Ramos (cell line): Measurements from ENCODE around the gene CEND1.

Experiments
- in situ Hi-C: fragments of 300-500 bp; cut with MboI; formaldehyde crosslinking; loops from one replicate; pipeline ENCODE4 v1.14.3; 2022; ENCODE audit warnings: low sequenced_read_pairs; ENCODE audit not compliant: unreplicated experiment

The CEND1 gene

DNA sequence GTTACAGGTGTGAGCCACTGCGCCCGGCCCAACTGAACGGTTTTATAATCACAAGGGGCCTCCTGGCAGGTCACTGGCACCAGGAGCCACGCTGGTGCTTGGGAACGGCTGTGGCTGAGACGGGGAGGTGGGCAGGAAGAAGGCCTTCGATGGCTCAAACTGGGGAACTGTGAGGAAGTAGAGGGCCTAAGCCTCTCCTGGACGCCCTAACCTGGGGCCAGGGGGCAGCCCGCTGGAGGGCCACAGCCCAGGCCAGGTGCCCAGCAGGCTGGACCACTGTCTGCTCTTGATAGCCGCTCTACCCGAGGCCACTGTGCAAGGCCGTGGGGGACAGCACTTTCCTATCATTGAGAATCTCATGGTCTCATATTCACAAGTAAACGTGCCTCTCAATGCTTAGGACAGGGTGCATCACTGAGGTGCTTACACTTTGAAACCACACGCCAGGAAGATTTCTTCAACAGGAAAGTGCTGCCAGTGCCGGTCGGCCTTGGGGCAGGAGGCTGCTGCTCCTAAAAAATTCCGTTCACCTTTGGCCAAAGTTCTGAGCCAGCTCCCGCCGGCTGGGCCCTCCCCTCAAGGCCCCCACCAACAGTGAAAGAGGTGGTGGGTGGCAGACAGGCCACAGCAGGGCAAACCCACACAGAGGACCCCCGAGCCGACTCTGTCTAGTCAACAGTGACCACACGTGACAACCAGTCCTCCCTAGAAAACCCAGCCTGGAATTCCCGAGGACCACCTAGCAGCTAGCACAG, 19.8 kb downstream of the CEND1 start:
- in situ Hi-C loops, result no loop called here

- in situ Hi-C loops, result no loop called here
Observed at GRCh38 chr11:767238-767637, 22.7 kb downstream of the CEND1 start.

DNA sequence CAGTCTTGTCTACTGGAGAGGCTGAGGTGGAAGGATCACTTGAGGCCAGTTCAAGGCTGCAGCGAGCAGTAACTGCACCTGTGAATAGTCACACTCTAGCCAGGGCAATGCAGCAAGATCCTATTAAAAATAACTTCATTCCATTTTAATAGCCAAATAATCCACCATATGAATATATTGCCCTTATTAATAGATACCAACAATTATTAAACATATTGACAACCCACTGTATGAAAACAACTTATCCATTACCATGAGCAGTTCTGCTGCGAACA, 23.0 kb downstream of the CEND1 start:
- in situ Hi-C loops, result no loop called here

GRCh38 chr11:766106-766935, 23.6 kb downstream of the CEND1 start:
- in situ Hi-C loops, result no loop called here

DNA sequence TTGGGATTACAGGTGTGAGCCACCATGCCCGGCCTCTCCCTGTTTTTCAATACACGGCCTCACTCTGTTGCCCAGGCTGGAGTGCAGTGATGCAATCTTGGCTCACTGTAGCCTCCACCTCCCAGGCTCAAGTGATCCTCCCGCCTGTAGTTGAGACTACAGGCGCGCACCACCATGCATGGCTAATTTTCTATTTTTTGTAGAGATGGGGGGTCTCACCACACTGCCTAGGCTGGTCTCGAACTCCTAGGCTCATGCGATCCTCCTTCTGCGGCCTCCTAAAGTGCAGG, 24.1 kb downstream of the CEND1 start:
- in situ Hi-C loops, result no loop called here

- in situ Hi-C loops, result no loop called here
Observed at GRCh38 chr11:765025-765801, 24.7 kb downstream of the CEND1 start.

GRCh38 chr11:764322-765024, 25.4 kb downstream of the CEND1 start:
- in situ Hi-C loops, result no loop called here

DNA sequence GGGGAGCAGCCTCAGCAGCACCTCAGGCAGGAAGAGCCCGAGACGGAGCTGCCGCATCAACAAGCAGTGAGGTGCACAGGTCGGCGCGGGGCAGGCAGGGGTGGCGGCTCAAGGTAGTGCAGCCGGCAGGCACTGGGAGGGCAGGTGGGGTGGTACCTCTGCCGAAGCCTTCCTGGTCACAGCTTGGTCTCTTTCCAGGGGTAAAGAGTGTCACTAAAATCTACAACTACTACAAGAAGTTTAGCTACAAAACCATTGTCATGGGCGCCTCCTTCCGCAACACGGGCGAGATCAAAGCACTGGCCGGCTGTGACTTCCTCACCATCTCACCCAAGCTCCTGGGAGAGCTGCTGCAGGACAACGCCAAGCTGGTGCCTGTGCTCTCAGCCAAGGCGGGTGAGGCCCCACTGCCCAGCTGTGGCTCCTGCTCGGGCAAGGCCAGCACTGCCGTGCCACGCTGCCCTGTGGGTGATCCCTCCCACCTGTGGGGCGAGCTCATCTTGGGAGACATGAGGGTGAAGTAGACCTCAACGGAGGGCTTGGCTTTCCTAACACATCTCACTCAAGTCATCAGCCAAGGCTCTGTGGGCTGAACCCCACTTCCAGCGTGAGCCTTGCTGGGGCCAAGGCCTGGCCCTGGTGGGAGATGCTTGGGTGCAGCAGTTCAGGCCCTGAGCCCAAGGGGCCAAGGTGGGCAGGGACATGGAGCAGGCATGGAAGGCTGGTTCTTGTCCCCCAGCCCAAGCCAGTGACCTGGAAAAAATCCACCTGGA, 26.2 kb downstream of the CEND1 start:
- in situ Hi-C loops, result no loop called here

GRCh38 chr11:763073-763463, 26.8 kb downstream of the CEND1 start:
- in situ Hi-C loops, result no loop called here

- in situ Hi-C loops, result no loop called here
Observed at GRCh38 chr11:762421-763072, 27.3 kb downstream of the CEND1 start.

DNA sequence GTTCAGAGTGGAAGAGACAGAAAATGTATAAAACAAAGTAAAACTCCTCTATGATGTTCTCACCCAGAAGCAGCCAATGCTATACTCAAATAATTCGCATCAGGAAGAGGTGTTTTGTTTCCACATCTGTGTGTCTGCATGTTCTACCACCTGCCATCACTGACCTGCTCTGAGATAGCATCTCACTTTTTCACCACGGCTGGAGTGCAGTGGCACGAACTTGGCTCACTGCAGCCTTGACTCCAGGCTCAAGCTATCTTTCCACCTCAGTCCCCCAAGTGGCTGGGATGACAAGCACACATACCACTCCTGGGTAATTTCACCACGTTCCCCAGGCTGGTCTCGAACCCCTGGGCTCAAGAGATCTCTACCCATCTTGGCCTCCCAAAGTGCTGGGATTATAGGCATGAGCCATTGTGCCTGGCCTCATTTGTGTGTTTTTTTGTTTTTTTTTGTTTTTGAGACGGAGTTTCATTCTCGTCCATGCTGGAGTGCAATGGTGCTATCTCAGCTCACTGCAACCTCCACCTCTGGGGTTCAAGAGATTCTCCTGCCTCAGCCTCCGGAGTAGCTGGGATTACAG, 28.3 kb downstream of the CEND1 start:
- in situ Hi-C loops, result no loop called here

GRCh38 chr11:760236-760635, 29.7 kb downstream of the CEND1 start:
- in situ Hi-C loops, result no loop called here

GRCh38 chr11:749731-750130, 40.2 kb downstream of the CEND1 start:
- in situ Hi-C loops, result no loop called here

DNA sequence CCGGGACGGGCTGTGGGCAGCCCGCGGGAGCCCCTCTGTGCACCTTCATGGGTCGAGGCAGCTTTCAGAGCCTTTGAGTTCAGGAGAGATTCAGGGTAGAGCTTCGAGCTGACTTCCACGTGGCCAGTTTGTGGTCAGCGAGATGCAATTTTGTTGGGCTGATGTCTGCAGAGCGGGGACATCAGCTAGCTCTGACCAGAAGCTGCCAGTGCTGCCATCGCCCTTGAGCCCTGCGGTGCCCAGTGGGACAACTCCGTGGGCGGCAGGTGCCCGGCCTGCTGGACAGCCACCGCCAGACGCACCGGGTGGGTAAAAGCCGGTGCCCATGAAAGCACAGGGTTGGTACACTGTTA, 41.9 kb downstream of the CEND1 start:
- in situ Hi-C loops, result no loop called here

DNA sequence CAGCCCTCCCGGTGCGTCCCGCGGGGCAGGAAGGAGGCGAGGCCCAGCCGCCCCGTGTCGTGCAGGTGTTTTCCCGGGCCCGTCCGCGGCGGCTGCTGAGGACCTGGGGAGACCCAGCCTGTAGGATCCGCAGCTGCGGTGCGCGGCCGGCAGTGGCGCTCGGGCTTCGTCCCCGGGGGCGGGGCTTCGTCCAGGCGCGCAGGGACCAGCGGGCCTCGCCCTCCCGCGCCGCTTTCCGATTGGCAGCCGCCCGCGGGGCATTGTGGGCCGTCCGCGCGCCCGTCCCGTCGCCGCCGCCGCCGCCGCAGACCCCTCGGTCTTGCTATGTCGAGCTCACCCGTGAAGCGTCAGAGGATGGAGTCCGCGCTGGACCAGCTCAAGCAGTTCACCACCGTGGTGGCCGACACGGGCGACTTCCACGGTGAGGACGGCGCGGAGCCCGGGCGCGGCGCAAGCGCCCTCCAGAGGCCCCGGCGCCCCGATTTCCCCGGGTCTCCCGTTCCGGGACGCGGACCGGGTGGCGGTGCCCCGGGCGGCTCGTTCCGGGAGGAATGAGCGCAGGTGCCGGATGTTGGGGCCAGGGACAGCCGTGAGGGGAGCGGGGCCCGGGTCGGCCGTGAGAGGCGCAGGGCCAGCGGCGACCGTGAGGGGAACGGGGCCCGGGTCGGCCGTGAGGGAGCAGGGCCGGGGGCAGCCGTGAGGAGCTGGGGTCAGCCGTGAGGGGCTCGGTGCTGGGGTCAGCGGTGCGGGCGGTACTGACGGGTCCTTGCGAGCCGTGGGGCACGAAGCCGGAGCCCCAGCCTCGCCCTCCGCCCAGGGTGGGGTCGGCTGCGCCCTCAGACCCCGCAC, 42.5 kb downstream of the CEND1 start, which contains the start of gene TALDO1:
Gene TALDO1 (plus strand): TSS at position 307 of the 849 bp plus-strand sequence. CDS start 18 bp downstream, at position 325.
- in situ Hi-C loops, result no loop called here

DNA sequence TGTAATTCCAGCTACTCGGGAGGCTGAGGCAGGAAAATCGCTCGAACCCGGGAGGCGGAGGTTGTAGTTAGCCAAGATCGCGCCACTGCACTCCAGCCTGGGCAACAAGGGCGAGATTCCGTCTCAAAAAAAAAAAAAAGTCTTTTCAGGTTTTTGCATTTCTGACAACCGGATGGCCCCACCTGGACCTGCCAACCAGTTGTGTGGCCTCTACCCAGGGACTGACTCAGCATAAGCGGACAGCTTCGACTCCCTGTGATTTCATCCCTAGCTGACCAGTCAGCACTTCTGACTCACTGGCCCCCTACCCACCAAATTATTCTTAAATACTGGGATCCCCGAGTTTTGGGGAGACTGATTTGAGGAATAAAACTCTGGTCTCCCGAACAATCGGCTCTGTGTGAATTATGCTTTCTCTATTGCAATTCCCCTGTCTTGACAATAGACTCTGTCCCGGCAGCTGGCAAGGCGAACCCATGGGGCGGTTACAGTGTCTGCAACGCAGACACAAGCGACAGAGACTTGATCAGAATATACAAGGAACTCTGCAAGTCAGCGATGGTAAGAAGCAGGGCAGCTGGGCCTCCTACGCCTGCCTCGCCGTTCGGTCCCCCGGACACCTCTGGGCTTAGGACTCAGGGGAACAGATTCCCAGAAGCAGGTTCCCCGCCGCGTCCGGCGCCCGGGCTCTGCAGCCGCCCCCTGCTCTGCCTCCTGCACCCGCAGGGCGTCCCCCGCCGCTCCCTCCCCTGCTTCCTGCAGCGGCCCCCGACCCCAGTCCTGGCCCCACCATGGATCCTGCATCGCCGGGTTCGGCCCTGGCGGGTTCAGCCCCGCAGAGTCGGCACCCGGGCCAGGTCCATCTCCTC, 43.4 kb downstream of the CEND1 start:
- in situ Hi-C loops, result no loop called here

DNA sequence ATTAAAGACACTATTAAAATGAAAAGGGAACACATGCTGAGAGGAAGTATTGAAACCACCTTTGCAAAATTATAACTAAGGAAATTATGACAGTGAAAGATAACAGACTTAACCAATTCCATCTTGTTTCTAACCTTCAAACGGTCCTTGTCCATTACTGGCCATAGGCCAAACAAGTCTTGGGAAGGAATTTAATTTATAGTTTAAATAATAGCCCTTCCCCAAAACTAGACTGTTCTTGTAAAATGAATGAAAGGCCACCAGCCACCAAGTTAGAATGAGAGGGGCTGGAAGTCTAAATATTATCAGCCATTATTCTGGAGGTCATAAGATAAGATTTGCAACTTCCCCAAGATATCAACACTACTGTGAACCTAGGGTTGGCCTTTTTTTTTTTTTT, 44.5 kb downstream of the CEND1 start:
- in situ Hi-C loops, result no loop called here
